Hepatocyte (in vitro differentiated cells): ENCODE measurements around the gene NUAK2. TPM values are rescaled to one million over a fixed set of nuclear protein-coding genes. Genes with fewer than 3 reads are reported as not detected.
A peak's percentile ranks its signal among the peaks of the same experiment; 100 is the strongest.
"Not testable (repeated sequence)": the region's sequence is repeated elsewhere in the genome, so short reads cannot be mapped to it uniquely, and the experiment has no call there.

Experiments
- DNase-seq: peaks from one replicate; pipeline ENCODE4 v3.0.0-alpha.2; 2016; ENCODE audit warnings: low spot score
- H2AFZ ChIP-seq: fragments of 200-600 bp; sonication (generic); 2 replicates; pipeline ENCODE4 v1.6.0; 2016; ENCODE audit warnings: antibody characterized with exemption, mild to moderate bottlenecking
- H3K27ac ChIP-seq: fragments of 200-600 bp; sonication (generic); 2 replicates; pipeline ENCODE4 v1.5.1; 2016; ENCODE audit warnings: mild to moderate bottlenecking
- H3K27me3 ChIP-seq: fragments of 200-600 bp; sonication (generic); 2 replicates; pipeline ENCODE4 v1.6.1; 2016
- H3K36me3 ChIP-seq: fragments of 200-600 bp; sonication (generic); replicated peaks from 2 replicates; pipeline ENCODE4 v1.5.1; 2016; ENCODE audit warnings: low read depth; ENCODE audit not compliant: insufficient read depth
- H3K4me1 ChIP-seq: fragments of 200-600 bp; sonication (generic); 2 replicates; pipeline ENCODE4 v1.5.1; 2016; ENCODE audit warnings: mild to moderate bottlenecking, moderate library complexity; ENCODE audit not compliant: insufficient read depth
- H3K4me2 ChIP-seq: fragments of 200-600 bp; sonication (generic); 2 replicates; pipeline ENCODE4 v1.6.0; 2016
- H3K4me3 ChIP-seq: fragments of 200-600 bp; sonication (generic); 2 replicates; pipeline ENCODE4 v1.5.1; 2016; ENCODE audit warnings: mild to moderate bottlenecking
- H3K79me2 ChIP-seq: fragments of 200-600 bp; sonication (generic); 2 replicates; pipeline ENCODE4 v1.6.0; 2017; ENCODE audit warnings: mild to moderate bottlenecking
- H3K9me2 ChIP-seq: fragments of 200-600 bp; sonication (generic); replicated peaks from 2 replicates; pipeline ENCODE4 v1.6.0; 2017; ENCODE audit warnings: mild to moderate bottlenecking; ENCODE audit not compliant: insufficient read depth
- H3K9me3 ChIP-seq: fragments of 200-600 bp; sonication (generic); 2 replicates; pipeline ENCODE4 v1.5.1; 2016; ENCODE audit warnings: low read depth, mild to moderate bottlenecking
- H4K20me1 ChIP-seq: fragments of 200-600 bp; sonication (generic); 2 replicates; pipeline ENCODE4 v1.6.0; 2016; ENCODE audit warnings: mild to moderate bottlenecking; ENCODE audit not compliant: insufficient read depth, poor library complexity, severe bottlenecking
- EZH2 ChIP-seq: fragments of 200-600 bp; sonication (generic); IDR thresholded peaks from 2 replicates; pipeline ENCODE4 v1.6.1; 2016; ENCODE audit warnings: antibody characterized with exemption, mild to moderate bottlenecking, borderline replicate concordance
- EZH2phosphoT487 ChIP-seq: fragments of 200-600 bp; sonication (generic); IDR thresholded peaks from one replicate; pipeline ENCODE4 v1.6.1; 2018; ENCODE audit warnings: antibody characterized with exemption, mild to moderate bottlenecking, low read depth, moderate library complexity; ENCODE audit not compliant: unreplicated experiment, severe bottlenecking
- WGBS: methylation state at CpG from one replicate; pipeline ENCODE4 v1.1.6; 2016; ENCODE audit warnings: low lambda C conversion rate; ENCODE audit errors: missing lambda C conversion rate; 5-methylcytosine and 5-hydroxymethylcytosine counted together
- polyA plus RNA-seq: library from polyadenylated mRNA; unstranded; fragments of >200 nt; fragmentation: Nextera tagmentation; extraction: Ambion mirVana; gene quantifications from 2 replicates; pipeline ENCODE4 v1.2.1, GENCODE V29; 2016
- total RNA-seq: library from RNA; depleted of rRNA; stranded (reverse); fragments of >200 nt; gene quantifications from 2 replicates; pipeline ENCODE4 v1.2.3, GENCODE V29; 2014
- TF ChIP-seq, protein P1 (sequence below): fragments of 200-600 bp; sonication (generic); IDR thresholded peaks from 2 replicates; pipeline ENCODE4 v1.5.1; 2016; ENCODE audit warnings: antibody characterized with exemption, mild to moderate bottlenecking; ENCODE audit not compliant: poor library complexity

NUAK2 gene
- total and polyA plus RNA-seq, 2 experiments from 2014 or later, result 13.4 to 20.7 TPM

DNA sequence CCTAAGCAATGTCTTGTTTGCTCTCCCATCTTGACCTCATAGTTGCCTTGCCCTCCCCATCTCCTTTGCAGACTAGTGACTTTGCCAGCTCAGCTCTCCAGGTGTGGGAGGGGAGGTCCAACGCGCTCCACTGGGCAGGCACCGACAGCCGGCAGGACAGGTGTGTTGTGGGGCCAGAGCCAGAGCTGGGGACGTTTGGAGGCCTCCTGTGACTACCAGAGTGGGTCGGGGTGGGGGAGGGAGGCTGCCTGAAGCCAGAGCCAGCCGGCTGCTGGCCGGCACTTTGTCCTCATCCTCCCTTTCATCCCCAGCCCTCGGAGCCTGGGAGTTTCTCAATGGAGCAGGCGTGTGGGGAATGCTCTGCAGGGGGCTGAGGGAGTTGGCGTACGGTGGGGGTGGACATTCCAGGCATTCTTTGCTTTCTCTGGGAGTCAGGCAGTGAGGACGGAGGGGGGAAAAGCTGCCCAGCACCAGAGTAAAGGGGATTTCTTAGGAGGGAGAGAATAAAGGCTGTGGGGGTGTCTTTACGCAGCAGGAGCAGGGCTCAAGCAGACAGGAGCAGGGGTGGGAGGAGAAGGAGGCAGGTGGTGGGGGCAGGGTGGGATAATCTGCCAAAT is 20.2 kb downstream of the NUAK2 start:
- Histone ChIP-seq H3K4me3 (no peak overlapping the region), H3K27me3 (no peaks in the 10 kb centered on the region), H3K9me3 (no peaks in the 10 kb centered on the region), H3K79me2 (no peaks in the 10 kb centered on the region), H2AFZ (no peak overlapping the region), H3K27ac (peak overlapping the region; percentile 97), H3K9me2 (no peaks in the 10 kb centered on the region), H3K36me3 (no peaks in the 10 kb centered on the region), H3K4me2 (peak overlapping the region; percentile 49), H4K20me1 (no peaks in the 10 kb centered on the region), H3K4me1 (peaks cover 30% of the 10 kb centered on the region)
- DNase-seq, result peak; percentile 91
- 14% methylated on average over 13 of the region's 14 CpGs for WGBS
- TF ChIP-seq, protein P1, sequence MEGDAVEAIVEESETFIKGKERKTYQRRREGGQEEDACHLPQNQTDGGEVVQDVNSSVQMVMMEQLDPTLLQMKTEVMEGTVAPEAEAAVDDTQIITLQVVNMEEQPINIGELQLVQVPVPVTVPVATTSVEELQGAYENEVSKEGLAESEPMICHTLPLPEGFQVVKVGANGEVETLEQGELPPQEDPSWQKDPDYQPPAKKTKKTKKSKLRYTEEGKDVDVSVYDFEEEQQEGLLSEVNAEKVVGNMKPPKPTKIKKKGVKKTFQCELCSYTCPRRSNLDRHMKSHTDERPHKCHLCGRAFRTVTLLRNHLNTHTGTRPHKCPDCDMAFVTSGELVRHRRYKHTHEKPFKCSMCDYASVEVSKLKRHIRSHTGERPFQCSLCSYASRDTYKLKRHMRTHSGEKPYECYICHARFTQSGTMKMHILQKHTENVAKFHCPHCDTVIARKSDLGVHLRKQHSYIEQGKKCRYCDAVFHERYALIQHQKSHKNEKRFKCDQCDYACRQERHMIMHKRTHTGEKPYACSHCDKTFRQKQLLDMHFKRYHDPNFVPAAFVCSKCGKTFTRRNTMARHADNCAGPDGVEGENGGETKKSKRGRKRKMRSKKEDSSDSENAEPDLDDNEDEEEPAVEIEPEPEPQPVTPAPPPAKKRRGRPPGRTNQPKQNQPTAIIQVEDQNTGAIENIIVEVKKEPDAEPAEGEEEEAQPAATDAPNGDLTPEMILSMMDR, result no peak
- TF ChIP-seq EZH2phosphoT487, result no peak
- no peak for TF ChIP-seq EZH2

DNA sequence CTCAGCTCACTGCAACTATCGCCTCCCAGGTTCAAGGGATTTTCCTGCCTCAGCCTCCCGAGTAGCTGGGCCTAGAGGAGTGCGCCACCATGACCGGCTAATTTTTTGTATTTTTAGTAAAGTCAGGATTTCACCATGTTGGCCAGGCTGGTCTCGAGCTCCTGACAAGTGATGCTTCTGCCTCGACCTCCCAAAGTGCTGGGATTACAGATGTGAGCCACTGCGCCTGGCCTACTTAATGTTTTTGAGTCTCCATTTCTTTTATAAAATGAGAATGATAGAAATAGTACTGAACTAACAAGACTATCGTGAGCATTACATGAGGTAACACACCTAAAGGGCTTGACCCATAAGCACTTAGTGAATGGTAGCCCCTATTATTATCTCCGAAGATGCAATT is 21.4 kb downstream of the NUAK2 start:
- no peak for DNase-seq
- H4K20me1 ChIP-seq, result no peaks in the 10 kb centered on the region
- peaks cover 31% of the 10 kb centered on the region for H3K4me1 ChIP-seq
- H3K9me2 ChIP-seq, result no peaks in the 10 kb centered on the region
- 93% methylated on average over 9 of the region's 9 CpGs for WGBS
- no peaks in the 10 kb centered on the region for H3K27me3 ChIP-seq
- H3K36me3 ChIP-seq, result no peaks in the 10 kb centered on the region
- no peak overlapping the region for H3K4me3 ChIP-seq
- peak overlapping the region; percentile 49 for H3K4me2 ChIP-seq
- H2AFZ ChIP-seq, result no peak overlapping the region
- H3K79me2 ChIP-seq, result no peaks in the 10 kb centered on the region
- peak overlapping the region; percentile 97 for H3K27ac ChIP-seq
- H3K9me3 ChIP-seq, result no peaks in the 10 kb centered on the region
- TF ChIP-seq EZH2 (no peak), EZH2phosphoT487 (no peak)
- TF ChIP-seq, protein P1, result no peak

DNA sequence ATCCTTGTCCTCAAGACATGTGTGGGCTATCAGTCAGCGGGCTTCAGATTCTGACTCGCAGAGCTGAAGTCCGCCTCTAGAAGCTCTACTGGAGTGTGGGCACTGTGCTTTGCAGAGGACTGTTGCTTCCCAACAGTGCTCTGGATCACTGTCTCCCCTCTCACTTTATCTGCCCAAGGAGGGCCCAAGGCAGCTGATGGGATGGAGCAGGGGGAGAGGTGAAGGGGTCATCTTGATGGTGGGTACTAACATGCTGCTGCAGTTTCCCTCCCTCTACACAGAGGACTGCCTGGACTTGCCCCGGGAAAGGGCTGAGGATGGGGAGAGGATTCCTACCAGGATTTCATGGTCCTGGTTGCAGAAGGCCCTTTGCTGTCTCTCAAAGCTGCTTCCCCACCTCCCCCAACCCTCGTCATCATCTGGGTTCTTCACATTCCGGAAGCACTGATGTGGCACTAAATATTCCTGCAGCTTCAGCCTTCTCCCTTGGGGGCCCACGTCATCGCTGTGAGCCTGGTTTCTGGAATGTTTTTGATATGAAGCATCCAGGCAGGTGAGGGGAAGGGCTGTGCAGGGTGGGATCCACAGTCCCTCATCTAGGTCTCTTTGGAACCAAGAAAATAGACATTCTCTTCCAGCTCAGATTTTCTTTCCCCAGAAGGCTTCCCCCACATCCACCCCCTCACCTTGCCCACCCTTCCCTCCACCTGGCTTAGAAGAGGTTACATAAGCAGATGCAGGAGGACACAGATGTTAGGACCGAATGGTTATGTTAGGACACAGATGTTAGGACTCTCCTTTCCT is 23.2 kb downstream of the NUAK2 start:
- Histone ChIP-seq H3K27ac (peak overlapping the region; percentile 55), H3K4me2 (no peak overlapping the region), H3K9me2 (no peaks in the 10 kb centered on the region), H3K27me3 (no peaks in the 10 kb centered on the region), H4K20me1 (no peaks in the 10 kb centered on the region), H3K79me2 (no peaks in the 10 kb centered on the region), H3K9me3 (no peaks in the 10 kb centered on the region), H2AFZ (no peak overlapping the region), H3K4me3 (no peak overlapping the region), H3K4me1 (peaks cover 46% of the 10 kb centered on the region), H3K36me3 (no peaks in the 10 kb centered on the region)
- peak; percentile 80 for DNase-seq
- TF ChIP-seq, protein P1, result no peak
- TF ChIP-seq EZH2 (no peak), EZH2phosphoT487 (no peak)
- WGBS, result 63% methylated on average over 9 of the region's 9 CpGs

DNA sequence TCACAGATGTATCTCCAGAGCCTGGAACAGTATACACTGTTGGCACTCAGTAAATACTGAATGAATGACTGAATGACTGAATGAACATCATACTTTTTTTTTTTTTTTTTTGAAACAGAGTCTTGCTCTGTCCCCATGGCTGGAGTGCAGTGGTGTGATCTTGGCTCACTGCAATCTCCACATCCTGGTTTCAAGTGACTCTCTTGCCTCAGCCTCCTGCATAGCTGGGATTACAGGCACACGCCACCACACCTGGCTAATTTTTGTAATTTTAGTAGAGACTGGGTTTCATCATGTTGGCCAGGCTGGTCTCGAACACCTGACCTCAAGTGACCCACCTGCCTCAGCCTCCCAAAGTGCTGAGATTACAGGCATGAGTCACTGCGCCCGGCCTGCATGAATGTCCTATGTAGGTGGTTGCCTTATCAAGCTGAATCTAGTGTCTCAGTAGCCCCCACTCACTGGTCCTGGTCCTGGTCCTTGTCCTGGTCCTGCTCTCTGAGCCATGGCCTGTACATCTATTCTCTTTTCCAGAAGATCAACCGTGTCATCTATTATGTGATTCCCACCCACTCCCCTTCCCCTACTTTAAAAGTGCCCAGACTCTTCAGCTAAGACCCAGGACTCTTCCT is 23.9 kb downstream of the NUAK2 start:
- H3K9me2 ChIP-seq, H4K20me1 ChIP-seq, H3K4me3 ChIP-seq, H3K9me3 ChIP-seq, H3K79me2 ChIP-seq, H3K36me3 ChIP-seq, DNase-seq, H2AFZ ChIP-seq, H3K4me2 ChIP-seq, H3K27me3 ChIP-seq: not testable (repeated sequence)
- H3K27ac ChIP-seq, result peak overlapping the region; percentile 52
- WGBS, result 93% methylated on average over 5 of the region's 5 CpGs
- H3K4me1 ChIP-seq, result peaks cover 44% of the 10 kb centered on the region
